PC-3 (cell line): ENCODE results near the gene ZNF391. TPM values are rescaled to one million over a fixed set of nuclear protein-coding genes. Genes with fewer than 3 reads are reported as not detected.

Experiments
- ATAC-seq: fragments of 200-7000 bp; cut with Tn5 transposase; 2 replicates; pipeline ENCODE4 v1.9.1; 2020; ENCODE audit warnings: mild to moderate bottlenecking, moderate library complexity
- BruUV-seq: library from RNA; stranded (reverse); fragments of 400-500 nt; replicated peaks from 2 replicates; lab custom pipeline; 2021; lab: Mats Ljungman, UMichigan
- CTCF ChIA-PET: fragments of 300-600 bp; sonication (Branson Sonifier 250); formaldehyde crosslinking; loops from one replicate; lab custom pipeline; 2022; ENCODE audit warnings: antibody characterized with exemption; lab: Charles Lee
- POLR2A ChIA-PET: fragments of 300-600 bp; sonication (Branson Sonifier 250); formaldehyde crosslinking; loops from one replicate; lab custom pipeline; 2022; ENCODE audit warnings: antibody characterized with exemption; ENCODE audit not compliant: unreplicated experiment; lab: Charles Lee
- DNase-seq: peaks from one replicate; pipeline ENCODE4 v3.0.0-alpha.2; 2015
- H2AFZ ChIP-seq: fragments of 300-600 bp; sonication (generic); 2 replicates; pipeline ENCODE4 v1.6.0; 2016; ENCODE audit warnings: antibody characterized with exemption, low read length
- H3F3A ChIP-seq: fragments of 300-600 bp; sonication (generic); one replicate; pipeline ENCODE4 v1.6.0; 2017; ENCODE audit warnings: antibody characterized with exemption, low read length, control low read depth, mild to moderate bottlenecking; ENCODE audit not compliant: unreplicated experiment
- H3K27ac ChIP-seq: fragments of 300-600 bp; sonication (generic); 2 replicates; pipeline ENCODE4 v1.5.1; 2016; ENCODE audit warnings: mild to moderate bottlenecking, low read length
- H3K27me3 ChIP-seq: fragments of 300-600 bp; sonication (generic); 2 replicates; pipeline ENCODE4 v1.6.1; 2016; ENCODE audit warnings: low read length, mixed read lengths
- H3K36me3 ChIP-seq: fragments of 300-600 bp; sonication (generic); 2 replicates; pipeline ENCODE4 v1.6.1; 2016; ENCODE audit warnings: low read depth, mixed run types, low read length, mixed read lengths
- H3K4me1 ChIP-seq: fragments of 300-600 bp; sonication (generic); 2 replicates; pipeline ENCODE4 v1.5.1; 2016; ENCODE audit warnings: low read length; ENCODE audit not compliant: insufficient read depth
- H3K4me2 ChIP-seq: fragments of 300-600 bp; sonication (generic); 2 replicates; pipeline ENCODE4 v1.6.0; 2016; ENCODE audit warnings: low read length
- H3K4me3 ChIP-seq: fragments of 300-600 bp; sonication (generic); 2 replicates; pipeline ENCODE4 v1.5.1; 2016; ENCODE audit warnings: mild to moderate bottlenecking, low read length, mixed read lengths
- H3K79me2 ChIP-seq: fragments of 300-600 bp; sonication (generic); 2 replicates; pipeline ENCODE4 v1.6.1; 2017; ENCODE audit warnings: low read length, mixed read lengths
- H3K9ac ChIP-seq: fragments of 300-600 bp; sonication (generic); 2 replicates; pipeline ENCODE4 v1.6.0; 2016; ENCODE audit warnings: mild to moderate bottlenecking, low read length
- H3K9me2 ChIP-seq: fragments of 300-600 bp; sonication (generic); replicated peaks from 2 replicates; pipeline ENCODE4 v1.6.1; 2016; ENCODE audit warnings: mixed run types, low read length, mixed read lengths
- H3K9me3 ChIP-seq: fragments of 300-600 bp; sonication (generic); 2 replicates; pipeline ENCODE4 v1.6.1; 2016; ENCODE audit warnings: low read length, mixed read lengths
- H4K20me1 ChIP-seq: fragments of 300-600 bp; sonication (generic); 2 replicates; pipeline ENCODE4 v1.6.1; 2016; ENCODE audit warnings: low read length, mixed read lengths
- EZH2 ChIP-seq: fragments of 300-600 bp; sonication (generic); IDR thresholded peaks from one replicate; pipeline ENCODE4 v1.6.1; 2017; ENCODE audit warnings: antibody characterized with exemption, mild to moderate bottlenecking, low read length; ENCODE audit not compliant: unreplicated experiment
- EZH2phosphoT487 ChIP-seq: fragments of 300-600 bp; sonication (generic); IDR thresholded peaks from 2 replicates; pipeline ENCODE4 v1.6.1; 2018; ENCODE audit warnings: mild to moderate bottlenecking, antibody characterized with exemption, low read length, borderline replicate concordance
- intact Hi-C: fragments of 100-400 bp; cut with micrococcal nuclease; formaldehyde crosslinking; loops from 2 replicates; pipeline ENCODE4 v1.9.0; 2023
- total RNA-seq: library from RNA; depleted of rRNA; stranded (reverse); fragments of >200 nt; gene quantifications from 2 replicates; pipeline ENCODE4 v1.2.3, GENCODE V29; 2014
- TF ChIP-seq, protein P1 (sequence below): fragments of 300-600 bp; sonication (generic); conservative IDR thresholded peaks from 2 replicates; pipeline ENCODE4 v1.5.1; 2017; ENCODE audit warnings: antibody characterized with exemption, low read depth, mild to moderate bottlenecking, low read length

The ZNF391 gene
- total RNA-seq, 1 experiment from 2014 or later = 5.9 TPM

- H3K36me3 ChIP-seq = no peaks in the 10 kb centered on the region; the same call in 1 of the 2 replicates
- H3F3A ChIP-seq = no peaks in the 10 kb centered on the region
- H3K4me3 ChIP-seq = no peak overlapping the region
- POLR2A ChIA-PET = no interaction called here
- no peak overlapping the region for H3K4me2 ChIP-seq
- no peak overlapping the region for H3K9ac ChIP-seq
- no peaks in the 10 kb centered on the region for H3K4me1 ChIP-seq
- H3K27me3 ChIP-seq = no peaks in the 10 kb centered on the region
- TF ChIP-seq EZH2 (no peak), EZH2phosphoT487 (no peak)
- TF ChIP-seq, protein P1, sequence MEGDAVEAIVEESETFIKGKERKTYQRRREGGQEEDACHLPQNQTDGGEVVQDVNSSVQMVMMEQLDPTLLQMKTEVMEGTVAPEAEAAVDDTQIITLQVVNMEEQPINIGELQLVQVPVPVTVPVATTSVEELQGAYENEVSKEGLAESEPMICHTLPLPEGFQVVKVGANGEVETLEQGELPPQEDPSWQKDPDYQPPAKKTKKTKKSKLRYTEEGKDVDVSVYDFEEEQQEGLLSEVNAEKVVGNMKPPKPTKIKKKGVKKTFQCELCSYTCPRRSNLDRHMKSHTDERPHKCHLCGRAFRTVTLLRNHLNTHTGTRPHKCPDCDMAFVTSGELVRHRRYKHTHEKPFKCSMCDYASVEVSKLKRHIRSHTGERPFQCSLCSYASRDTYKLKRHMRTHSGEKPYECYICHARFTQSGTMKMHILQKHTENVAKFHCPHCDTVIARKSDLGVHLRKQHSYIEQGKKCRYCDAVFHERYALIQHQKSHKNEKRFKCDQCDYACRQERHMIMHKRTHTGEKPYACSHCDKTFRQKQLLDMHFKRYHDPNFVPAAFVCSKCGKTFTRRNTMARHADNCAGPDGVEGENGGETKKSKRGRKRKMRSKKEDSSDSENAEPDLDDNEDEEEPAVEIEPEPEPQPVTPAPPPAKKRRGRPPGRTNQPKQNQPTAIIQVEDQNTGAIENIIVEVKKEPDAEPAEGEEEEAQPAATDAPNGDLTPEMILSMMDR = no peak
- BruUV-seq = no TSS peak
- no peaks in the 10 kb centered on the region for H4K20me1 ChIP-seq
- H3K9me2 ChIP-seq = no peaks in the 10 kb centered on the region
- DNase-seq (no peak), ATAC-seq (no peak)
- no peaks in the 10 kb centered on the region for H3K79me2 ChIP-seq
- H3K9me3 ChIP-seq = 0 out of 2 replicates have a peak, but pooled peaks cover under 1% of the 10 kb centered on the region
- CTCF ChIA-PET = no interaction called here
- no peak overlapping the region for H2AFZ ChIP-seq
- H3K27ac ChIP-seq = no peak overlapping the region
- intact Hi-C loops = no loop called here
Measured at GRCh38 chr6:27439371-27439770, 50.8 kb downstream of the ZNF391 start.

GRCh38 chr6:27441001-27441400, 52.4 kb downstream of the ZNF391 start:
- H3K9me3 ChIP-seq = 0 out of 2 replicates have a peak, but pooled peaks cover 5% of the 10 kb centered on the region
- no peak overlapping the region for H3K9ac ChIP-seq
- ChIA-PET POLR2A (no interaction called here), CTCF (no interaction called here)
- no peak overlapping the region for H2AFZ ChIP-seq
- H4K20me1 ChIP-seq = no peaks in the 10 kb centered on the region
- no peaks in the 10 kb centered on the region for H3K4me1 ChIP-seq
- H3K36me3 ChIP-seq = peaks cover 2% of the 10 kb centered on the region; the same call in 1 of the 2 replicates
- intact Hi-C loops = no loop called here
- no peaks in the 10 kb centered on the region for H3K27me3 ChIP-seq
- TF ChIP-seq EZH2 (no peak), EZH2phosphoT487 (no peak)
- TF ChIP-seq, protein P1 = no peak
- no peaks in the 10 kb centered on the region for H3K9me2 ChIP-seq
- no peaks in the 10 kb centered on the region for H3K79me2 ChIP-seq
- H3K4me3 ChIP-seq = no peak overlapping the region
- no peak for ATAC-seq
- DNase-seq = no peak
- no peak overlapping the region for H3K27ac ChIP-seq
- H3F3A ChIP-seq = no peaks in the 10 kb centered on the region
- BruUV-seq = no TSS peak
- H3K4me2 ChIP-seq = no peak overlapping the region

DNA sequence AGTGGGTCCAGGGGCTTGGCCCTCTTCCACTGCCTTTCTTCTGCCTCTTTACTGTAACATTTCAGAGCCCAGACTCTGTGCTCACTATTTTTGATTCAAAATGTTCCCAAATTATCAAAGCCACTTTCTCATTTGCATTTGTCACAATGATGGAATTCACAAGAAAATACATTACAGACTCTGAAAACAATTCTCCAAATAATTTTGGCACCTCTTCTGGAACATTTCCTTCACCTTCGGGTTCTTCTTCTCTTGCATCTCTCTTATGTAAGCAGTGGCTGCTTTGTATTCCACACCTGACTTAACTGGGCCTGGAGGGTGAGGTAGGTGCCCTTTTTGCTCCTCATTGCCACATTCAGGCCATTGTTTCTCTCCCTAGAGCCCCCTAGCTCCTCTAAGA, 54.4 kb downstream of the ZNF391 start:
- Histone ChIP-seq H3K9ac (no peak overlapping the region), H3K4me1 (no peaks in the 10 kb centered on the region), H3K9me3 (peaks cover 9% of the 10 kb centered on the region; the same call in 1 of the 2 replicates), H3K4me3 (no peak overlapping the region), H4K20me1 (no peaks in the 10 kb centered on the region), H3K27ac (no peak overlapping the region), H3K79me2 (no peaks in the 10 kb centered on the region), H3K4me2 (no peak overlapping the region), H2AFZ (no peak overlapping the region), H3K36me3 (peaks cover 9% of the 10 kb centered on the region), H3F3A (no peaks in the 10 kb centered on the region), H3K27me3 (no peaks in the 10 kb centered on the region), H3K9me2 (no peaks in the 10 kb centered on the region)
- CTCF ChIA-PET = interaction anchor here (0.5 kb wide), 1 partner anchor 116 kb away, joined by 3 read pairs; no protein-coding TSS in a partner anchor
- POLR2A ChIA-PET = no interaction called here
- no TSS peak for BruUV-seq
- TF ChIP-seq EZH2phosphoT487 (no peak), EZH2 (no peak)
- TF ChIP-seq, protein P1 = no peak
- intact Hi-C loops = no loop called here
- ATAC-seq (no peak), DNase-seq (no peak)
